IPS-15b (cell line): ENCODE results near the gene ANKRD42.
"Not testable (repeated sequence)": the region's sequence is repeated elsewhere in the genome, so short reads cannot be mapped to it uniquely, and the experiment has no call there.

Experiments used
- H3K27me3 ChIP-seq: one replicate; pipeline ENCODE4 v1.6.1; 2013; ENCODE audit warnings: low read length; ENCODE audit not compliant: control insufficient read depth, insufficient read depth
- H3K36me3 ChIP-seq: one replicate; pipeline ENCODE4 v1.6.1; 2013; ENCODE audit warnings: low read length; ENCODE audit not compliant: control insufficient read depth, insufficient read depth
- H3K4me1 ChIP-seq: one replicate; pipeline ENCODE4 v1.6.1; 2013; ENCODE audit warnings: mild to moderate bottlenecking, low read length; ENCODE audit not compliant: control insufficient read depth, insufficient read depth
- H3K4me3 ChIP-seq: one replicate; pipeline ENCODE4 v1.5.1; 2013; ENCODE audit warnings: low read depth, low read length
- H3K9ac ChIP-seq: one replicate; pipeline ENCODE4 v1.6.1; 2013; ENCODE audit warnings: low read depth, mild to moderate bottlenecking, low read length
- H3K9me3 ChIP-seq: one replicate; pipeline ENCODE4 v1.6.1; 2013; ENCODE audit warnings: mild to moderate bottlenecking, low read length; ENCODE audit not compliant: control insufficient read depth, insufficient read depth

ANKRD42 gene

GRCh38 chr11:83206771-83207382 is 13.4 kb downstream of the ANKRD42 start:
- H3K9ac ChIP-seq, H3K4me3 ChIP-seq, H3K27me3 ChIP-seq, H3K36me3 ChIP-seq, H3K9me3 ChIP-seq, H3K4me1 ChIP-seq: not testable (repeated sequence)

DNA sequence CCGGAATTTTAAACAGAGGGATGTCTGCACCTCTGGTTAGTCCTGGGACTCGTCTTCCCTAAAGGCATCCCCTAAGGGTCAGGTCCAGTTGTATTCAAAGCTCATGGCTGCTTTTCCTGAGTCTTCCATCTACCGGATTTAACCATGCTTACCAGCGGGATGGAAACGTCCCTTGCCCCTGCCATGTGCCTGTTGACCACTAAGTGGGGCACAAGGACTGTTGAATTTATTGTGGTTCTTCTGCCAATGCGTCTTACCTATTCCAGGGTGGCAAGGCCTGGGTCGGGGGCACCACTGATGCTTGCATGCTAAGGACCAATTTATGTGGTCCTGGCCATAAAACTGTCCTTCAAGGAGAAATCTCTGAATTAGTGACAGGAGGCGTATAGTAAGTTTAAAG is 25.6 kb downstream of the ANKRD42 start:
- Histone ChIP-seq H3K4me3 (no peak overlapping the region), H3K9me3 (no peaks in the 10 kb centered on the region), H3K9ac (no peak overlapping the region), H3K4me1 (no peaks in the 10 kb centered on the region), H3K27me3 (no peaks in the 10 kb centered on the region), H3K36me3 (no peaks in the 10 kb centered on the region)

- no peaks in the 10 kb centered on the region for H3K9me3 ChIP-seq
- no peak overlapping the region for H3K9ac ChIP-seq
- no peaks in the 10 kb centered on the region for H3K27me3 ChIP-seq
- H3K4me1 ChIP-seq = no peaks in the 10 kb centered on the region
- no peak overlapping the region for H3K4me3 ChIP-seq
- H3K36me3 ChIP-seq = no peaks in the 10 kb centered on the region
These were observed 26.7 kb downstream of the ANKRD42 start for GRCh38 chr11:83220260-83220659.

GRCh38 chr11:83221694-83222093 is 28.2 kb downstream of the ANKRD42 start:
- Histone ChIP-seq H3K4me3 (no peak overlapping the region), H3K9me3 (no peaks in the 10 kb centered on the region), H3K36me3 (no peaks in the 10 kb centered on the region), H3K4me1 (no peaks in the 10 kb centered on the region), H3K27me3 (no peaks in the 10 kb centered on the region), H3K9ac (no peak overlapping the region)

DNA sequence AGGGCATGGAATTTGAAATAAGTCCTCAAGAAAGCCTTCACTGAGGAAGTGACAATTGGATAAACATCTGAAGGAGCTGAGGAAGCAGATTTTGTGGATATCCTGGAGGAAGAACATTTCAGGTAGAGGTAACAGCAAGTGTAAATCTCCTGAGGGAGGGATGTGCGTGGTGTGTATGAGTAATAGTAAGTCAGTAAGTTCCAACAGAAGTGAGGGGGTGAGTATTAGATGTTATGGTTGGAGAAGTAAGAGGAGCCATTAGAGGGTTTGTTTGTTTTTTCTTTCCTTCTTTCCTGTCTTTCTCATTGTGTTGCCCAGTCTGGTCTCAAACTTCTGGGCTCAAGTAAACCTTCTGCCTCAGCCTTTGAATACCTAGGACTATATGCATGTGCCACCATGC is 29.0 kb downstream of the ANKRD42 start:
- H3K4me3 ChIP-seq = no peak overlapping the region
- H3K9ac ChIP-seq = no peak overlapping the region
- no peaks in the 10 kb centered on the region for H3K36me3 ChIP-seq
- no peaks in the 10 kb centered on the region for H3K4me1 ChIP-seq
- H3K27me3 ChIP-seq = no peaks in the 10 kb centered on the region
- H3K9me3 ChIP-seq = no peaks in the 10 kb centered on the region

DNA sequence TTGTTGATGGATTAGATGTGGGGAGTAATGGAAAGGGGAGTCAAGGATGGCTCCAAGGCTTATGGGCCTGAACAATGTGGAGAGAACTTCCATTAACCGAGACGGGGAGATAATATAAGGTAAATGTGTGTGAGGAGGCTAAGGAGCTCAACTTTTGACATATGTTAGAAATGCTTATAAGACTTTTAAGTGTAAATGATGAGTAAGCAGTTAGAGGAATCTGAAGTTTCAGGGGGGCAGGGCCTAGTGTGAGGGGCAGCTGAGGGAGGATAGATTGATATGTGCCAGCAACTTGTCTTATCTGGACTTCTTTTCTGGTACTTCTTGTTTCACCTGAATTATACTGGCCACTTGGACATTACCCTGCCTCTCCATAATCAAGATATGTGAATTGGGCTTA is 29.9 kb downstream of the ANKRD42 start:
- Histone ChIP-seq H3K9ac (no peak overlapping the region), H3K9me3 (no peaks in the 10 kb centered on the region), H3K36me3 (no peaks in the 10 kb centered on the region), H3K4me1 (no peaks in the 10 kb centered on the region), H3K4me3 (no peak overlapping the region), H3K27me3 (no peaks in the 10 kb centered on the region)

- Histone ChIP-seq H3K9ac (no peak overlapping the region), H3K27me3 (no peaks in the 10 kb centered on the region), H3K4me1 (no peaks in the 10 kb centered on the region), H3K9me3 (no peaks in the 10 kb centered on the region), H3K4me3 (no peak overlapping the region), H3K36me3 (no peaks in the 10 kb centered on the region)
These were observed 42.3 kb downstream of the ANKRD42 start for GRCh38 chr11:83235825-83236224.

GRCh38 chr11:83238111-83238510 is 44.6 kb downstream of the ANKRD42 start:
- Histone ChIP-seq H3K27me3 (no peaks in the 10 kb centered on the region), H3K9ac (no peak overlapping the region), H3K9me3 (no peaks in the 10 kb centered on the region), H3K4me3 (no peak overlapping the region), H3K4me1 (no peaks in the 10 kb centered on the region), H3K36me3 (no peaks in the 10 kb centered on the region)

GRCh38 chr11:83241291-83241946 is 47.9 kb downstream of the ANKRD42 start:
- Histone ChIP-seq H3K4me3 (no peak overlapping the region), H3K36me3 (no peaks in the 10 kb centered on the region), H3K9ac (no peak overlapping the region), H3K9me3 (no peaks in the 10 kb centered on the region), H3K4me1 (no peaks in the 10 kb centered on the region), H3K27me3 (no peaks in the 10 kb centered on the region)

DNA sequence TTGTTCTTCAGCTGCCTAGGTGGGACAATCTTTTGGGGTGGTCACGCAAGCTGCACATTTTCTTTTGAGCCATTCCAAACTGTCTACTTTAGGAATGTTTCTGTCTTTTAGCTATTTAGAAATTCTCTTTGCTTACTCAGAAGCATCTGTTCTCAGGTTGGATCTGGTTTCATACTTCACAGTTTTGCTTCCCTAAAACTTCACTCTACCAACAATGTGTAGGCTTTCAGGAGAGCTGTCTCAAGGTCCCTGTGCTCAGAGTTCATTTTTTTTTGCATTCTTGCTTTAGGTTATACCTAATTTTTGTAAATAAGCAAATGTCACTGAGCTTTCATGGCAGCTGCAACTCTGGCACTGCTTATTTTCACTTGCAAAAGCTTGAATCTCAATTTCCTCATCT is 55.9 kb downstream of the ANKRD42 start:
- no peaks in the 10 kb centered on the region for H3K9me3 ChIP-seq
- H3K4me3 ChIP-seq = no peak overlapping the region
- no peaks in the 10 kb centered on the region for H3K4me1 ChIP-seq
- no peaks in the 10 kb centered on the region for H3K36me3 ChIP-seq
- no peaks in the 10 kb centered on the region for H3K27me3 ChIP-seq
- no peak overlapping the region for H3K9ac ChIP-seq

DNA sequence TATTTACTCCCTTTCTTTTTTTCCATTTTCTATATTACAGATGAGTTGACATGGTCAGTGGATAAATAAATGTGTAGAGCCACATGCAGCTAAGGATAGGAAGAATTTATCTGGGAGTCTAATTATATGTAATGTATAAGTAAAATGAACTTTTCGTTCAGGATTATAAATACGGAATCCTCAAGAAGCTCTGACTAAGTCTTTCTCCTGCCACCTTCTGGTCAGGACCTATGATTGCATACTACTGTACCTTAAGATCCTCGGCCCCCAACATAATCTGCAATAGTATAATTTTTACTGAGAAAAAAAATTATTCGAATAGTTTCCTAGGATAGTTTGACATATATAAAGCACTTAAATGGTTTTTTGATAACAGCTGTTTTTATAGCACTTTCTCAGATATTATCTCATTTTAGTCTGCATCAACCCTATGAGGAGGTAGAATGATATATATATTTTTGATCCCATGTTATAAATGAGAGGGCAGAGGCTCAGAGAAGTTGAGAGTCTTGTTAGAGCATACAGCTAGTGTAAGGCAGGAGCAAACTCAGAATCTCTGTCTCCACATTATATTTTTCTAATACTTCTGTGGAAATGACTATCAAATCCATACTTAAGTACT is 56.6 kb downstream of the ANKRD42 start:
- Histone ChIP-seq H3K4me1 (no peaks in the 10 kb centered on the region), H3K4me3 (no peak overlapping the region), H3K27me3 (no peaks in the 10 kb centered on the region), H3K36me3 (no peaks in the 10 kb centered on the region), H3K9me3 (no peaks in the 10 kb centered on the region), H3K9ac (no peak overlapping the region)

DNA sequence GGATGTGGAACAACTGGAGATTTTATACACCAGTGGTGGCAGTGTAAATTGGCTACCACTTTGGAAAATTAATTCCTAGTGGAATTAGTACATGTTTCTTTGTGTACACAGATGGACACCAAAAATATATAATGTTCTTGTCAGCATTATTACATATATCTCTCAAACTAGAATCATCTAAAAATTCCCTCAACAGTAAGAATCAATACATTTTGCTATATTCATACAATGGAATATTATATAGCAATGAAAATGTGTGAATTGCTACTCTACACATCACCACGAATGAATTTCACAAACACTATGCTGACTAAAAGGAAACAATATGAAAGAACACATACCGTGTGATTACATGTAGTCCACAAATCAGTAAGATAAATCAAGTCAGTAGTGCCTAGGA is 58.8 kb downstream of the ANKRD42 start:
- H3K9me3 ChIP-seq = no peaks in the 10 kb centered on the region
- H3K4me1 ChIP-seq = no peaks in the 10 kb centered on the region
- H3K9ac ChIP-seq = no peak overlapping the region
- H3K27me3 ChIP-seq = no peaks in the 10 kb centered on the region
- H3K36me3 ChIP-seq = no peaks in the 10 kb centered on the region
- H3K4me3 ChIP-seq = no peak overlapping the region
